ENCODE results near the gene RSBN1.

The RSBN1 gene

DNA sequence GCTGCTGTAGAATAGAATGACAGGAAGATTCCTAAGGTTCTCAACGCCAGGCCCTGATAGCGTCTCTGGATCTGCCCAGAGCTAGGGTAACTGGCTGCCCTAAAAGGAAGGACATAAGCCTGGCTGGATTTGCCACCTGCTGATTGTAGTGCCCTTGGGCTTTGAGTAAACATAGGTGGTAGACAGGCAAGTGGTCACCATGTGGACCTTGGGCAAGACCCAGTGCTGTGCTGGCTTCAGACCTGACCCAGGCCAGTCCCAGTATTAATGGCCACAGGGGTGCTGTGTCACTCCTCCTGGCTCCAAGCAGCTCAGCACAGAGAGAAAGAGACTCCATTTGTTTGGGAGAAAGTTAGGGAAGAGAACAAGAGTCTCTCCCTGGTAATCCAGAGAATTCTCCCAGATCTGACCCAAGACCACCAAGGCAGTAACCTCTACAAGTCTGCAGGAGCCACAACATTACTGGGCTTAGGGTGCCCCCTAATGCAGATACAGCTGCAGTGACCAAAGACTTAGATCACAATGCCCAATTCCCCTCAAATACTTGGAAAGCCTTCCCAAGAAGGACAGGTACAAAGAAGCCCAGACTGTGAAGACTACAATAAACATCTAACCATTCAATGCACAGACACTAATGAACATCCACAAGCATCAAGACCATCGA is 97.5 kb downstream of the RSBN1 start:
- TF ChIP-seq, protein P1, sequence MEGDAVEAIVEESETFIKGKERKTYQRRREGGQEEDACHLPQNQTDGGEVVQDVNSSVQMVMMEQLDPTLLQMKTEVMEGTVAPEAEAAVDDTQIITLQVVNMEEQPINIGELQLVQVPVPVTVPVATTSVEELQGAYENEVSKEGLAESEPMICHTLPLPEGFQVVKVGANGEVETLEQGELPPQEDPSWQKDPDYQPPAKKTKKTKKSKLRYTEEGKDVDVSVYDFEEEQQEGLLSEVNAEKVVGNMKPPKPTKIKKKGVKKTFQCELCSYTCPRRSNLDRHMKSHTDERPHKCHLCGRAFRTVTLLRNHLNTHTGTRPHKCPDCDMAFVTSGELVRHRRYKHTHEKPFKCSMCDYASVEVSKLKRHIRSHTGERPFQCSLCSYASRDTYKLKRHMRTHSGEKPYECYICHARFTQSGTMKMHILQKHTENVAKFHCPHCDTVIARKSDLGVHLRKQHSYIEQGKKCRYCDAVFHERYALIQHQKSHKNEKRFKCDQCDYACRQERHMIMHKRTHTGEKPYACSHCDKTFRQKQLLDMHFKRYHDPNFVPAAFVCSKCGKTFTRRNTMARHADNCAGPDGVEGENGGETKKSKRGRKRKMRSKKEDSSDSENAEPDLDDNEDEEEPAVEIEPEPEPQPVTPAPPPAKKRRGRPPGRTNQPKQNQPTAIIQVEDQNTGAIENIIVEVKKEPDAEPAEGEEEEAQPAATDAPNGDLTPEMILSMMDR (IDR thresholded peaks at IDR 0.05; ENCODE audit: low read length, missing control alignments) = no peak
- DNase-seq (ENCODE audit: low read depth) = no peak
- H3K4me3 ChIP-seq (replicated peaks; ENCODE audit: low read depth, low read length) = no peak overlapping the region
